Coronary artery (tissue), 2 donors: ENCODE data around the gene ECHDC3.

ENCODE experiments used
- DNase-seq: peaks from one replicate; pipeline ENCODE4 v3.0.0-alpha.2; 2017; ENCODE audit warnings: low spot score
- H3K27ac ChIP-seq, 2 donors: fragments of 200-600 bp; sonication (generic); one replicate each; pipeline ENCODE4 v1.5.1; 2016 to 2019
- H3K4me3 ChIP-seq: fragments of 200-600 bp; sonication (generic); 2 replicates; pipeline ENCODE4 v1.5.1; 2016; ENCODE audit warnings: mild to moderate bottlenecking, moderate library complexity
- TF ChIP-seq, protein P1 (sequence below): fragments of 200-600 bp; sonication (generic); IDR thresholded peaks from one replicate; pipeline ENCODE4 v1.5.1; 2019; ENCODE audit warnings: antibody characterized with exemption

ECHDC3 gene

DNA sequence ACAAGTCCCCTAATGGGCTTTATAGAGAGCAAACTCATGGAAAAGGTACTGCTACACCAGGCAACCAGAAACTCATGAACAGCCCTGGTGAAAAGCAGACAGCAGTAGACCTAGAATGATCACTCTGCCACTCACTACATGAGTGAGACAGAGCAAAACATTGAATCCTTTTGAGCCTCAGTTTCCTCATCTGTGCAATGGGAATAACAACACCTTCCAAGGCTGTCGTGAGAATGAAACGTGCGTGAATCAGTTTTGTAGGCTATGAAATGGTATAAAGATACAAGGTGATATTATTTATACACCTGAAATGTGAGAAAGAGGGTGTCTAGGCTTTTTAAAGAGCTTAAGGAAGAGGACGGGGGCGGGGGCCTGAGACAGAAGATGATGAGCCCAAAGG, 66.6 kb downstream of the ECHDC3 start:
- no peak for DNase-seq
- Histone ChIP-seq H3K4me3 (no peak overlapping the region), H3K27ac (no peak overlapping the region)
- TF ChIP-seq, protein P1, sequence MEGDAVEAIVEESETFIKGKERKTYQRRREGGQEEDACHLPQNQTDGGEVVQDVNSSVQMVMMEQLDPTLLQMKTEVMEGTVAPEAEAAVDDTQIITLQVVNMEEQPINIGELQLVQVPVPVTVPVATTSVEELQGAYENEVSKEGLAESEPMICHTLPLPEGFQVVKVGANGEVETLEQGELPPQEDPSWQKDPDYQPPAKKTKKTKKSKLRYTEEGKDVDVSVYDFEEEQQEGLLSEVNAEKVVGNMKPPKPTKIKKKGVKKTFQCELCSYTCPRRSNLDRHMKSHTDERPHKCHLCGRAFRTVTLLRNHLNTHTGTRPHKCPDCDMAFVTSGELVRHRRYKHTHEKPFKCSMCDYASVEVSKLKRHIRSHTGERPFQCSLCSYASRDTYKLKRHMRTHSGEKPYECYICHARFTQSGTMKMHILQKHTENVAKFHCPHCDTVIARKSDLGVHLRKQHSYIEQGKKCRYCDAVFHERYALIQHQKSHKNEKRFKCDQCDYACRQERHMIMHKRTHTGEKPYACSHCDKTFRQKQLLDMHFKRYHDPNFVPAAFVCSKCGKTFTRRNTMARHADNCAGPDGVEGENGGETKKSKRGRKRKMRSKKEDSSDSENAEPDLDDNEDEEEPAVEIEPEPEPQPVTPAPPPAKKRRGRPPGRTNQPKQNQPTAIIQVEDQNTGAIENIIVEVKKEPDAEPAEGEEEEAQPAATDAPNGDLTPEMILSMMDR = no peak

DNA sequence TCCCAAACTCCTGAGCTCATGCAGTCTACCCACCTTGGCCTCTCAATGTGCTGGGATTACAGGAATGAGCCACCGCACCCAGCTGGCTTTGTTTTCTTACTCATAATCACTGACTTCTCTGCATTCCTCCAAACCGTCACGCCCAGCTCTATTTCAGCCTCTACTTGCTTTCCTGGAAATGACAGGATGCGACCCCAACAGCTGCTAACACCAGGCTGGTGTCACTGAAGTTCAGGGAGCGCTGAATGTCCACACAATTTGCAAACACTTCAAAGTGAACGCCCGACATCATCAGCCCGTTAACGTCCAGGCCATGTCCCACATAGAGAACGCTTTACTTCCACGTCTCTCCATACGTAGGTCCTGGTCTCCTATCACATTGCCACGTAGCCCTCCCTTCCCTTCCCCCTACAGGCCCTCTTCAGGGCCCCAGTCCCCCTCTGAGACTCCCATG, 68.2 kb downstream of the ECHDC3 start:
- TF ChIP-seq, protein P1 = no peak
- DNase-seq = no peak
- no peak overlapping the region for H3K27ac ChIP-seq
- no peak overlapping the region for H3K4me3 ChIP-seq

DNA sequence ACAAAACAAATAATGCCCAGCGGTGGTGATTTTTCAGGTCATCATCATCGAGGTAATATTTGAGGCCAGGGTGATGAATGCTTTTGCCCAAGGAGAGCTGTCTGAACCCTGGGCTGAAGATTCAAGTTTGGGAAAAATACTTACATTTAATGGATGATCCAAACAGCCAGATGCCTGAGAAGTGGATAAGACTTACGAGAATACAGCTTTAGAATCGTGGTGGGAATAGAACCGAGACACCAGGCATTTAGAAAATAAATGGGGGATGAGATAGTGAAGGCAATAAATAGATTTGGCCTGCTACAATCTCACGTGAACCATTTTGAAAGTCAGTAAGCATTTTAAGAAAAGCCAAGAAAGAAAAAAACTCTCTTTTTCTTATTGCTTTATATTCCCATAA, 68.8 kb downstream of the ECHDC3 start:
- Histone ChIP-seq H3K27ac (no peak overlapping the region), H3K4me3 (no peak overlapping the region)
- DNase-seq = no peak
- TF ChIP-seq, protein P1 = no peak

DNA sequence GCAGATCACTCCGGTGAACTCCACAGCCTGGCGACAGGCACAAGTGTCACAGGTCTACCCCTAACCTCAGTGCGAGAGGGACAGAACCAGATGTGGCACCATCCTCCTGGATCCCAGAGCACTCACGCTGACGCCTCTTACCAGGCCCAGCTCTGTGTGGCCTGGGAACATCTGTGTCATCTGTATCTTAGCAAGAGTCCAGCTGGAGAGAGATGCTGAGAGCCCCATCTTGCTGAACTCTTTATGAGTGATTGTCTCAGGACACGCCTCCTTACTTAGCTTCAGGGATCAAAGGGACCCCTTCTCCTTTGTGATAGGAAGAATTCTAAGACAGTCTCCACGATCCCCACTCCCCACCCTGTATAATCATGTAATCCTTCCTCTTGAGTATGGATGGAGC, 71.0 kb downstream of the ECHDC3 start:
- Histone ChIP-seq H3K27ac (no peak overlapping the region), H3K4me3 (no peak overlapping the region)
- TF ChIP-seq, protein P1 = no peak
- no peak for DNase-seq
